ENCODE results near the gene TNFSF9. TPM values are rescaled to one million over a fixed set of nuclear protein-coding genes. Genes with fewer than 3 reads are reported as not detected.

Gene TNFSF9
- total and polyA plus RNA-seq, 2 of the 8 experiments (the other 6 are each of a cell fraction or from before 2014, with no cell fraction given): 1.7 to 4.4 TPM

DNA sequence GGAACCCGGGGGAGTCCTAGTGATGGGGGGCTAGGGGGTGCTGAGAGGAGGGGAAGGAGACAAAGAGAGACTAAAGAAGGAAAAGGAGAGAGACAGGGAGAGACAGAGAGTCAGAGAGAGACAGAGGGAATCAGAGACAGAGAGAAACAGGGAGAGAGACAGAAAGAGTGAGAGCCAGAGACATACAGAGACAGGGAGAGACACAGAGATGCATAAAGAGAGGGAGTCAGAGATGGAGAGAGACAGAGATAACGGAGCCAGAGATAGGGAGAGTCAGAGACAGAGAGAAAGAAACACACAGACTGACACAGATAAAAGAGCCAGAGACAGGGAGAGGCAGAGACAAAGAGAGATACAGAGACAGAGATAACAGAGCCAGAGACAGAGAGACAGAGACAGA lies 1.5 kb upstream of the TNFSF9 start:
- H3K23me2 ChIP-seq (ENCODE audit: low read depth, low read length): peaks cover 19% of the 10 kb centered on the region
- peak overlapping the region; percentile 6; the same call in 1 of the 2 replicates for H2BK20ac ChIP-seq (ENCODE audit: low read length)
- no peak overlapping the region for H3K14ac ChIP-seq (ENCODE audit: insufficient read length)
- CTCF ChIA-PET (ENCODE audit: partially characterized antibody): no interaction called here
- H3K27ac ChIP-seq (ENCODE audit: low read depth, low read length): no peak overlapping the region
- peaks cover 0 to 4% of the 10 kb centered on the region in 2 experiments for H4K20me1 ChIP-seq (replicated peaks in 1 of 2; ENCODE audit: control insufficient read depth in 1 of 2, insufficient read depth in 2 of 2, low read length in 2 of 2)
- peak overlapping the region; percentile 33; the same call in 1 of the 2 replicates for H2BK12ac ChIP-seq (ENCODE audit: low read depth, low read length)
- H3K9me3 ChIP-seq (ENCODE audit: insufficient read depth in 2 of 2, low read depth in 1 of 2, low read length in 1 of 2): no peaks in the 10 kb centered on the region
- no peak overlapping the region for H2BK120ac ChIP-seq (replicated peaks; ENCODE audit: low read depth, low read length)
- POLR2A ChIA-PET (ENCODE audit: partially characterized antibody): interaction anchor here (1.5 to 1.6 kb wide), 2 partner anchors 59 to 61 kb away, joined by 4 to 5 read pairs; no protein-coding TSS in a partner anchor
- H3K18ac ChIP-seq (ENCODE audit: extremely low read depth, low read length): no peak overlapping the region
- H4K5ac ChIP-seq (ENCODE audit: insufficient read length, low read depth, low read length): no peak overlapping the region
- 0 out of 2 replicates have a peak overlapping the region, but pooled peaks have one; percentile 53 for H2AK5ac ChIP-seq (ENCODE audit: low read depth, low read length)
- peak overlapping the region; percentile 1; the same call in 1 of the 2 replicates for H2BK15ac ChIP-seq (ENCODE audit: low read length)
- H2AFZ ChIP-seq (ENCODE audit: low read length): no peak overlapping the region
- H3K4me3 ChIP-seq (ENCODE audit: extremely low read depth in 1 of 4, insufficient read depth in 2 of 4, low read depth in 3 of 4, low read length in 4 of 4): no peak overlapping the region
- DNase-seq (ENCODE audit: low read depth in 1 of 2, low spot score in 2 of 2) (no peak), FAIRE-seq (no peak)
- TF ChIP-seq CBX8 (IDR thresholded peaks at IDR 0.05; ENCODE audit: borderline replicate concordance, low read depth, low read length) (no peak), SP4 (IDR thresholded peaks at IDR 0.05; ENCODE audit: low read length) (no peak), PHF8 (conservative IDR thresholded peaks at IDR 0.05; ENCODE audit: low read depth, low read length) (no peak), HDAC6 (IDR thresholded peaks at IDR 0.05; ENCODE audit: low read depth, low read length) (no peak), CEBPB (IDR thresholded peaks at IDR 0.05; ENCODE audit: low read depth, low read length) (no peak), POLR2AphosphoS5 (IDR thresholded peaks at IDR 0.05; ENCODE audit: low read depth, low read length) (no peak), SIN3A (conservative IDR thresholded peaks at IDR 0.05 in 1 of 2, IDR thresholded peaks at IDR 0.05 in 1 of 2; ENCODE audit: low read depth in 1 of 2, low read length in 2 of 2) (no peak), POU5F1 (IDR thresholded peaks at IDR 0.05; ENCODE audit: low read depth, low read length) (no peak)
- no peak overlapping the region for H3K23ac ChIP-seq (ENCODE audit: insufficient read length)
- H3K79me2 ChIP-seq (ENCODE audit: control insufficient read depth in 1 of 2, insufficient read depth in 2 of 2, low read length in 2 of 2): no peaks in the 10 kb centered on the region
- H3K79me1 ChIP-seq (ENCODE audit: low read depth, low read length): peaks cover 4% of the 10 kb centered on the region
- H3K36me3 ChIP-seq (ENCODE audit: control insufficient read depth in 2 of 4, insufficient read depth in 4 of 4, low read length in 3 of 4): no peaks in the 10 kb centered on the region
- H3K4ac ChIP-seq (replicated peaks; ENCODE audit: insufficient read length, low read depth, low read length): no peak overlapping the region
- H3K4me2 ChIP-seq (ENCODE audit: insufficient read depth in 1 of 2, low read depth in 2 of 2, low read length in 2 of 2): no peak overlapping the region; a peak in 1 of 4 replicates
- no peak overlapping the region for H2BK5ac ChIP-seq (ENCODE audit: low read depth, low read length)
- peaks cover 5 to 24% (median 16%) of the 10 kb centered on the region in 4 experiments for H3K4me1 ChIP-seq (replicated peaks in 1 of 4; ENCODE audit: control insufficient read depth in 3 of 4, insufficient read depth in 4 of 4, low read length in 3 of 4)
- no peak overlapping the region for H3K56ac ChIP-seq (replicated peaks; ENCODE audit: insufficient read length, low read depth, low read length)
- peak overlapping the region; percentile 17 for H4K91ac ChIP-seq (replicated peaks; ENCODE audit: insufficient read length, low read length)
- 89% methylated on average over 1 of the region's 2 CpGs; no CpG with 5 or more reads in 1 of the 2 experiments for WGBS, 2 experiments (ENCODE audit: extremely low coverage in 1 of 2, insufficient coverage in 1 of 2, insufficient read length in 1 of 2, insufficient replicate concordance in 2 of 2, low coverage in 1 of 2, low lambda C conversion rate in 2 of 2, missing lambda C conversion rate in 1 of 2)
- no peak overlapping the region for H4K8ac ChIP-seq (ENCODE audit: extremely low read depth, insufficient read depth, low read length)
- H3K27me3 ChIP-seq (replicated peaks in 1 of 4; ENCODE audit: control insufficient read depth in 3 of 4, extremely low read depth in 1 of 4, insufficient read depth in 3 of 4, low read length in 3 of 4): peaks cover 17 to 33% (median 32%) of the 10 kb centered on the region in 4 experiments
- H3K9ac ChIP-seq (replicated peaks in 1 of 4; ENCODE audit: extremely low read depth in 1 of 4, low read depth in 3 of 4, low read length in 3 of 4): no peak overlapping the region

Data from H1 (cell line).